ENCODE measurements around the gene RTP5. TPM values are rescaled to one million over a fixed set of nuclear protein-coding genes. Genes with fewer than 3 reads are reported as not detected.

Gene RTP5
- total and polyA plus RNA-seq, 2 donors (not counting 1 experiment from before 2014, with no cell fraction given) = not detected

GRCh38 chr2:241879326-241879725 is 9.8 kb downstream of the RTP5 start:
- Histone ChIP-seq H3K9me3 (ENCODE audit: control insufficient read depth, insufficient read depth, low read depth, low read length) (no peaks in the 10 kb centered on the region), H2AFZ (ENCODE audit: low read length) (no peak overlapping the region), H3K4me3 (replicated peaks in 1 of 4; ENCODE audit: control extremely low read depth in 1 of 4, insufficient read depth in 1 of 4, low read depth in 3 of 4, low read length in 4 of 4) (no peak overlapping the region), H4K20me1 (ENCODE audit: control insufficient read depth, extremely low read depth, insufficient read depth, low read length) (no peaks in the 10 kb centered on the region), H3K9ac (ENCODE audit: insufficient read depth, low read length) (no peak overlapping the region), H3K79me2 (ENCODE audit: control insufficient read depth, insufficient read depth, low read length) (no peaks in the 10 kb centered on the region), H3K27me3 (ENCODE audit: control insufficient read depth, insufficient read depth, low read length) (no peaks in the 10 kb centered on the region), H3K36me3 (ENCODE audit: control insufficient read depth, insufficient read depth, low read length) (no peaks in the 10 kb centered on the region), H3K4me2 (ENCODE audit: extremely low read depth, insufficient read depth, low read length) (no peak overlapping the region), H3K4me1 (ENCODE audit: control insufficient read depth, extremely low read depth, insufficient read depth, low read length) (peaks cover 13% of the 10 kb centered on the region), H3K27ac (ENCODE audit: insufficient read depth, low read length) (no peak overlapping the region)
- no peak for DNase-seq (ENCODE audit: low read depth in 2 of 2)
- TF ChIP-seq, protein P1, sequence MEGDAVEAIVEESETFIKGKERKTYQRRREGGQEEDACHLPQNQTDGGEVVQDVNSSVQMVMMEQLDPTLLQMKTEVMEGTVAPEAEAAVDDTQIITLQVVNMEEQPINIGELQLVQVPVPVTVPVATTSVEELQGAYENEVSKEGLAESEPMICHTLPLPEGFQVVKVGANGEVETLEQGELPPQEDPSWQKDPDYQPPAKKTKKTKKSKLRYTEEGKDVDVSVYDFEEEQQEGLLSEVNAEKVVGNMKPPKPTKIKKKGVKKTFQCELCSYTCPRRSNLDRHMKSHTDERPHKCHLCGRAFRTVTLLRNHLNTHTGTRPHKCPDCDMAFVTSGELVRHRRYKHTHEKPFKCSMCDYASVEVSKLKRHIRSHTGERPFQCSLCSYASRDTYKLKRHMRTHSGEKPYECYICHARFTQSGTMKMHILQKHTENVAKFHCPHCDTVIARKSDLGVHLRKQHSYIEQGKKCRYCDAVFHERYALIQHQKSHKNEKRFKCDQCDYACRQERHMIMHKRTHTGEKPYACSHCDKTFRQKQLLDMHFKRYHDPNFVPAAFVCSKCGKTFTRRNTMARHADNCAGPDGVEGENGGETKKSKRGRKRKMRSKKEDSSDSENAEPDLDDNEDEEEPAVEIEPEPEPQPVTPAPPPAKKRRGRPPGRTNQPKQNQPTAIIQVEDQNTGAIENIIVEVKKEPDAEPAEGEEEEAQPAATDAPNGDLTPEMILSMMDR (conservative IDR thresholded peaks at IDR 0.05 in 1 of 2, IDR thresholded peaks at IDR 0.05 in 1 of 2; ENCODE audit: low read depth in 1 of 2, low read length in 2 of 2) = no peak
- no peak for TF ChIP-seq EZH2 (IDR thresholded peaks at IDR 0.05; ENCODE audit: low read length, missing control alignments)

DNA sequence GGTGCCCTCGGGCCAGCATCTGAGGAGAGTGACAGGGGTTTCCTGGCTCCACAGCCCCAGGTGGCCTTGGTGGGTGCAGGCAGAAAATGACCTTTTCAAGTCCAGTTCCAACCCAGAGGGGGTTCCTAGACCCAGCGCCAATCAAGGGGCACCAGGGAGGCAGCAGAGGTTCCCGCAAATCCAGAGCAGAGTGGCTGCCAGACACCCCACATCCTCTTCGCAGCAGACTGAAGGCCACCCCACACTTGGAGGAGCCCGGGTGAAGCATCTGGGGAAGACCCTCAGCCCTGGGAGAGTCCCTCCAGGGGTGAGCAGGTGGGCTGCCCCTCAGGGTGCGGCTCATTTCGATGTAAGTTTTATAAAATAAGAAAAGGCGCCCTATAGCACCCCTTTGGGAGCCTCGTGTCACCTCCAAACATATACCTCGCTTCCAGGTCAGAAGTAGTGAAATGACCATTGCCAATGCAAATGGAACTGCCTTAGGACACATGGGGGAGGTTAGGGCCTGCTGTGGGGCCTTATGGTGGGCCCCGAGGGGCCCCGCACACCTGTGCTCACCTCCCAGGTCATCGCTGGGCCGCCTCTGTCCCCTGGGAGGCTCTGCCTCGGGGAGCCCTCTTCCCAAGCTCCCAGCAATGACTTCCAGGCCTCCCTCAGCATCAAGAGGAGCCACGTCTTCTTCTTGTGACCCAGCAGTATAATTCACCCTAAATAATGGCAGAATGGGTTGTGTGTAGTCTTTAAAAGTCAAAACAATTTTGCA is 11.0 kb downstream of the RTP5 start:
- Histone ChIP-seq H2AFZ (ENCODE audit: low read length) (peak overlapping the region; percentile 69), H3K36me3 (ENCODE audit: control insufficient read depth, insufficient read depth, low read length) (no peaks in the 10 kb centered on the region), H3K4me3 (replicated peaks in 1 of 4; ENCODE audit: control extremely low read depth in 1 of 4, insufficient read depth in 1 of 4, low read depth in 3 of 4, low read length in 4 of 4) (peak overlapping the region; percentile 59 to 73 (median 64)), H3K79me2 (ENCODE audit: control insufficient read depth, insufficient read depth, low read length) (no peaks in the 10 kb centered on the region), H3K4me1 (ENCODE audit: control insufficient read depth, extremely low read depth, insufficient read depth, low read length) (peaks cover 13% of the 10 kb centered on the region), H3K27me3 (ENCODE audit: control insufficient read depth, insufficient read depth, low read length) (no peaks in the 10 kb centered on the region), H3K9me3 (ENCODE audit: control insufficient read depth, insufficient read depth, low read depth, low read length) (no peaks in the 10 kb centered on the region), H3K27ac (ENCODE audit: insufficient read depth, low read length) (no peak overlapping the region), H4K20me1 (ENCODE audit: control insufficient read depth, extremely low read depth, insufficient read depth, low read length) (no peaks in the 10 kb centered on the region), H3K4me2 (ENCODE audit: extremely low read depth, insufficient read depth, low read length) (peak overlapping the region; percentile 94), H3K9ac (ENCODE audit: insufficient read depth, low read length) (no peak overlapping the region)
- no peak for TF ChIP-seq EZH2 (IDR thresholded peaks at IDR 0.05; ENCODE audit: low read length, missing control alignments)
- TF ChIP-seq, protein P1 (conservative IDR thresholded peaks at IDR 0.05 in 1 of 2, IDR thresholded peaks at IDR 0.05 in 1 of 2; ENCODE audit: low read depth in 1 of 2, low read length in 2 of 2) = no peak
- no peak for DNase-seq (ENCODE audit: low read depth in 2 of 2)

DNA sequence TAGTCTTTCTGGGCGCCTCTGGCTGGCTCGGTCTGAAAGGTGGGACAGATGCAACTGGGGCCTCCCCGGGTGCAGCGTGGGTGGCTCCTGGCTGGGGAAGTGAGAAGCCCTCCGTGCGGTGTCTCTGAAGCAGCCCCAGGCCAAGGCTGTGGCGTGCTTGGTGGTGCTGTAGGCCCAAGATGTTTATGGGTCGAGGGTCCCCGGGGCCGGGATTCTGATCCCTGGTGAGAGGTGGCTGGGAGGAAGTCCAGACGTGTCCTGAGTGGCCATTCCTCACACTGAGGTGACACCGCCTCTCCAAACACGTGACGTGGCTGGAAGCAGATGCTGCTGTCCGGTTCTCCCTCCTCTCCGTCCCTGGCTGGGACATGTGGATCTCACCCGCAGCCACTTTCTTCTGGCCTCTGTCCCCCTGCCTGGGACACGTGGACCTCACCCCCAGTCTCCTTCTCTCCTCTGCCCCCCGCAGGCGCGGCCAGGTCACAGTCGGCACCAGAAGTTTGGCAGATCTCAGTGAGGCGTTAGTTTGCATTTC is 12.6 kb downstream of the RTP5 start:
- no peaks in the 10 kb centered on the region for H3K9me3 ChIP-seq (ENCODE audit: control insufficient read depth, insufficient read depth, low read depth, low read length)
- TF ChIP-seq, protein P1 (conservative IDR thresholded peaks at IDR 0.05 in 1 of 2, IDR thresholded peaks at IDR 0.05 in 1 of 2; ENCODE audit: low read depth in 1 of 2, low read length in 2 of 2) = peak in 1 of 2 donors; percentile 14
- no peak for TF ChIP-seq EZH2 (IDR thresholded peaks at IDR 0.05; ENCODE audit: low read length, missing control alignments)
- H3K4me1 ChIP-seq (ENCODE audit: control insufficient read depth, extremely low read depth, insufficient read depth, low read length) = peaks cover 13% of the 10 kb centered on the region
- no peaks in the 10 kb centered on the region for H3K36me3 ChIP-seq (ENCODE audit: control insufficient read depth, insufficient read depth, low read length)
- no peak overlapping the region for H3K9ac ChIP-seq (ENCODE audit: insufficient read depth, low read length)
- no peaks in the 10 kb centered on the region for H3K27me3 ChIP-seq (ENCODE audit: control insufficient read depth, insufficient read depth, low read length)
- H3K4me3 ChIP-seq (replicated peaks in 1 of 4; ENCODE audit: control extremely low read depth in 1 of 4, insufficient read depth in 1 of 4, low read depth in 3 of 4, low read length in 4 of 4) = peak overlapping the region; percentile 19 to 73 (median 32)
- H4K20me1 ChIP-seq (ENCODE audit: control insufficient read depth, extremely low read depth, insufficient read depth, low read length) = no peaks in the 10 kb centered on the region
- H3K4me2 ChIP-seq (ENCODE audit: extremely low read depth, insufficient read depth, low read length) = peak overlapping the region; percentile 90
- peak overlapping the region; percentile 5 for H2AFZ ChIP-seq (ENCODE audit: low read length)
- no peak overlapping the region for H3K27ac ChIP-seq (ENCODE audit: insufficient read depth, low read length)
- no peak for DNase-seq (ENCODE audit: low read depth in 2 of 2)
- H3K79me2 ChIP-seq (ENCODE audit: control insufficient read depth, insufficient read depth, low read length) = no peaks in the 10 kb centered on the region

All from fibroblast of lung (primary cell).